Heart left ventricle (tissue), 13 donors: Measurements from ENCODE around the gene DLK2.

ENCODE experiments used
- CTCF ChIP-seq, 12 donors: fragments of 200-600 bp; sonication (generic) in 4 of 12; IDR thresholded peaks; one replicate each; pipeline versions ENCODE4 v1.5.0 to v1.8.0; 2018 to 2022; ENCODE audit warnings: antibody characterized with exemption in 12 of 12, mild to moderate bottlenecking in 5 of 12
- POLR2A ChIP-seq, 2 donors: fragments of 450-650 bp; IDR thresholded peaks; one replicate each; pipeline ENCODE4 v1.6.1; 2017; ENCODE audit warnings: antibody characterized with exemption in 2 of 2, mild to moderate bottlenecking in 2 of 2, moderate library complexity in 2 of 2
- donor health status: ischemic (EF 13 %, LVEDD 7.1; RV severe dilation, severe dysfunction).
- donor health status: DM: no; HTN: yes; CAD: no.
- donor health status: DM: no; HTN: no; CAD: no.
- donor health status: ischemic (EF 25% LVEDD 6.9; RV normal size, moderate dysfunction).
- donor health status: ischemic (EF 25% LVEDD 5.7; RV mildly dilated, moderate dysfunction).
- donor health status: ischemic (EF 35%, LVEDD 5.7; RV mildly dilated, moderate dysfunction).
- donor health status: nonischemic (EF 11% LVEDD 7.7; RV severe dilation, severe dysfunction).
- donor health status: DM: yes; HTN: yes; CAD: no.
- donor health status: PGD.
- donor health status: ischemic (EF 29% LVEDD 5.4; RV normal size, mild dysfunction).
- donor health status: nonischemic (EF 23%, LVEDD 6.1; RV moderate dilation, normal function).

- TF ChIP-seq CTCF (IDR thresholded peaks at IDR 0.05), result no peak
- TF ChIP-seq POLR2A (IDR thresholded peaks at IDR 0.05), result no peak
These were observed 38.5 kb upstream of the DLK2 start for GRCh38 chr6:43493833-43494232.
